T-helper 1 cell treated with Interleukin-12 subunit alpha and Interleukin-12 subunit beta and Interleukin-4 antibody, amounts not matched to agents 30 ng/mL and 1 ng/mL, for 36 hours (primary cell): ENCODE results near the gene GAD1. TPM values are rescaled to one million over a fixed set of nuclear protein-coding genes. Genes with fewer than 3 reads are reported as not detected.

Source experiments
- intact Hi-C: fragments of 100-400 bp; cut with micrococcal nuclease; formaldehyde crosslinking; loops from one replicate; pipeline ENCODE4 v1.15.1; 2024
- total RNA-seq: library from RNA; stranded (reverse); gene quantifications from 2 replicates; pipeline ENCODE4 v1.2.3, GENCODE V29; 2022

GAD1 gene
- total RNA-seq, 1 donor from 2014 or later, result 4.0 TPM

DNA sequence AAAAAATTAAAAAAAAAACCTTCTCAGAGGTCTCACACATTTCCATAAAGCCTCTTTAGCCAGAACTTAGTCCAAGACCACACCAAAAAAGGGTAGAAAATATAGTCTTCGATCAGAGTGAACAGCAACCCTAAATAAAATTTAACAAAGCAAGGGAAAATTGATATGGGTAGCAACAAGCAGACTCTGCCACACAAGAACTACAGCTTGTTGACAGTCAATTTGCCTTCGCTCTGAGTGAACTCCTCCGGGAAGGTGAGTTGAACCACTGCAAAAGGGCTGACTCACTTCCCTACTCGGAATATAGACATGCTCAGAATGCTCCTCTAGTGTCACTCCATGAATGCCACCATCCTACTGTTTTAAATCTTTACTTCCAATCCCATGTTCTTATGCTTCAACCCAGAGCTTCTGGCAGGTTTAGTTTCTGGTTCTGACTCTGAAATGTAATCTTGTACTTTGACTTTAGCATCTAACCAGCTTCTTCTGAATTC, 24.1 kb downstream of the GAD1 start:
- intact Hi-C loops, result no loop called here

DNA sequence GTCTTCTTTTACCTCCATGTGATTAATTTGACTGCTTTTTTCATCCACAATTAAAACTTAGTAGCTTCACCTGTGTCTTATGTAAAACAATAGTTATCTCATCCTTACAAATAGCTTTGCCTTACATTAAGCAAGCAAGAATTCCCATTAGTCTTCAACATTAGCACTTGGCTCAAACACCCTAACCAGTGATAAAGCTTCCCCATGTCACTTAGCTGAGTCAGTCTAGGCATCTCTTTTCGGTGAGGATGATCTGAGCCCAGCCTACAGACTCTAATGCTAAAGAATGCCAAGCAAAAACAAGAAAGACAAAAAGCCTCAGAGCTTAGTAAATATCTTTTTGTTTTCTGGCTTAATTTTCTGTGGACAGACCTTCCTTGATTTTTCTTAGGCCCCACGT, 26.1 kb downstream of the GAD1 start:
- intact Hi-C loops, result no loop called here

DNA sequence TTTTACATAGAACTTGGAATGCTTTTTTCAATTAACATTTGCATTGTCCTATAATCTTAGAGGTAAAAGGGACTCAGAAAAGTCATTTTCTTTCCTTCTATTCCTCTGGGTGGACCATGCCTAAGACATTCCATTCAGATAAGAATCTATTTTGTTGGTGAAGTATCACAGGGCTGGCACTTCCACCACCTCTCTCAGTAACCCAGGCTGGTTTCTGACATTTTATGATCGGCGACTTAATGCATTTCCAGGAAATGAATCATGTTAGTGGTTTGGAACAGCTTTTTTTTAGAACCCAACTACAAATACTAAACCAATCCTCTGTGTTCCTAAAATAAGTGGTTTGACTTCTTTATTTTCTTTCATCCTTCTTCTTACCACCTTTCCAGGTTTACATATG, 27.0 kb downstream of the GAD1 start:
- intact Hi-C loops, result no loop called here

DNA sequence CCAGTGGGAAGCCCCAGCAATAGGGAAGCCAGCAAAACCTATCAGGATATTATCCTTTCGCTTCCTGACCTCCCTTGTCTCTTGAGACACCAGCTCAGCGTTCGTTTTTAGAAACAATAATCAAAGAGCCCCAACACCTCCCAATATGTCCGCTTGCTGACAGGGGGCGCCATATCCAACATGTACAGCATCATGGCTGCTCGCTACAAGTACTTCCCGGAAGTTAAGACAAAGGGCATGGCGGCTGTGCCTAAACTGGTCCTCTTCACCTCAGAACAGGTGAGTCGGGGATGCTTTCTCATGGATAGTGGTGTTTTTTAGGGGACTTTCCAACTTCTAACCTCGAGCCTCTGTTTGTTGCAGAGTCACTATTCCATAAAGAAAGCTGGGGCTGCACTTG, 28.7 kb downstream of the GAD1 start:
- intact Hi-C loops, result no loop called here

DNA sequence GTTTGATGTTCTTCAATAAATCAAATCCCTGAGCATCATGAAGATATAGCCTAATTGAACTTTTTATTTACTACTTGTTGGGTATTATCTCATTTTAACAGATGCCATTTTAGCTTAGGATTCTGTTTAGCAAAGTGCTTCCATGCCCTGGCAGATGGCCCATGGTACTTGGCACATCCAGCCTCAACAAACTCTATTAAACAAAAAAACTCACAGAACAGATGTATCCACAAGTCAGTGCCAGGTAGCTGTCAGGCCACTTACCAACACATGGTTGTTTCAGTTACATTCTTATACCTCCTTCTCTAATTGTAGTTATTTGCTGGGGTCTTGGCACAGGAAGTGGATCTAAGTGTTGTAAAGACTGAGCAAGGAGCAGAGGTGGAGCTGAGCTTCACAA, 29.6 kb downstream of the GAD1 start:
- intact Hi-C loops, result no loop called here

DNA sequence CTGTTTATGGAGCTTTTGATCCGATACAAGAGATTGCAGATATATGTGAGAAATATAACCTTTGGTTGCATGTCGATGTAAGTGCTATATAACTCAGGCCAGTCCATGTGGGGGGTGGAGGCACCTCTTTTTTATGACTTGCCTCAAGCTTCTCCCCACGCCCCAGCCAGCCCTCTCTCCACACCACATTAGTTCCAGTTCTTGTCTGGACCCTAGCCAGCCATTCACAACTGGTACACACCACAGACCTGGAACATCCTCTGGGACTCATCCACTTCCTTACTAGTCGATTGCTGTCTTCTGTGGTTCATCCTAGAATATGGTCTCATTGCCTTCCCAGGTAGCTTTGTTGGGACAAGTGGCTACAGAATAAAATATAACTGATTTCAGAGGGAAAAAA, 31.0 kb downstream of the GAD1 start:
- intact Hi-C loops, result no loop called here

DNA sequence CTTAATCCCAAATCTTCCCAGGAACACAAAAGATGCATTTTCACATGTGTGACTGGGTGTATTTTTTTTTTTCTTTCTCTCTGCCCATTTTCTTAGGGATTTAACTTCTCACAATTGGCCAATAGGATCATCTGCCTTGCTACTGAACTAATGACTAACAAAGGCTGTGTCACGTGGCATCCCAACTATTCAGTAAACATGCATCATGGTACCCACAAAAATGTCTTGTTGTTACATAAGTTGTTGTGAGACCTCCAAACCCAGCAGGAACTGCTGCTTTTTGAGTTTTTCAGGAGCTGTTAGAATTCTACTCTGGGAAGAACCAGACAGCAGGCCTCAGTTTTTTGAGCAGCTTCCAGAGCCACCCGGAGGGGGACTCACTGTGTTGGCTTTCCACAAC, 31.9 kb downstream of the GAD1 start:
- intact Hi-C loops, result no loop called here

DNA sequence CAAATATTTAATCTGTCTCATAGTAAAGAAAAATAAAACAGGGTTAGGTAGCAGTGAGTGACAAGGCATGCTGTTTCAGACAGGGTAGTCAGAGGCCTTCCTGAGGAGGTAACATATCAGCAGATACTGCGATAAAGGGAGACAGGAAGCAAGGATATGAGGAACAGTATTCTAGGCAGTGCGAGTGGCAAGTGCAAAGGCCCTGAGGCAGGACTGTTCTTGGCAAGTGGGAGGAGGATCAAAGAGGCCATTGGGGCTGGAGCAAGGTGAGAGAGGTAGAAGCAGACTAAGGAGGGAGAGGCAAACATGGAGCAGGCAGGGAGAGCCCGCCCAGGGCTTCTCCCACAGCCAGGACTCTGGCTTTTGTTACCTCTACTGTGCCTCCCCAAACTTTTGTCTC, 33.6 kb downstream of the GAD1 start:
- intact Hi-C loops, result no loop called here

DNA sequence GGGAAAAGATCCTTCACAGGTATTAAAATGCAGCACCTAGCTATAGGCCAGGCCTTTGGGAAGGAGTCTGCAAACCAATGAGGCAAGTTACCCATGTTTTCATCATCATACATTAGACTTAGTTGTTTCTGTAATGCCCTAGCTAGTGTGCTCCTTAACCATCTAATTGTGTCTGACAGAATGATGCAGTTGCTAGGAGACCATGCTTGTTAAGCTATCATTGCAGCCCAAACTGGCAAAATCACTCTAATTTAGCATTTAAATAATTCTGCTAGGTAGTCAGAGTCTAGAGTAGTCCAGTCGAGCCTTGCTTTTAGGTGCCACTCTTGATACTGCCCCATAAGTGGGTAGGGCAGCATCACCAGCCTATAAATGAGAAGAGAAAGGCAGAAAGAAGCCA, 34.9 kb downstream of the GAD1 start:
- intact Hi-C loops, result no loop called here

DNA sequence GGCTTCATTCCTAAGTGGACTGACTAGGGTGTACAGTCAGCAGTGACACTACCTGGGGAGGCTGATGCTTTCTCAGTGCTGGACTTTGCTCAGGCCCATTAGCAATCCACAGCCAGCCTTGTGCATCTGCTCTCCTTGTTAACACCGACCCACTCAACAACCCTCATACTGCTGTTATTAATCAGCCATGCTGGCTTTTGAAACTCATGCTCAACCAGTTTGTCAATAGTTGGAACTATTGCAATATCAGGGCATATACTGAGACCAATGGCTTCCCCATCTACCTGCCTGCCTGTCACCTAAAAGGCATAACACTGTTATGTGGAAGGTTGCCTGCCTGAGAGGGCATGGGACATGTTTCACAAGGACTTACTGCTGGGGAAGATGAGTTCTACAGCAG, 39.4 kb downstream of the GAD1 start:
- intact Hi-C loops, result no loop called here

DNA sequence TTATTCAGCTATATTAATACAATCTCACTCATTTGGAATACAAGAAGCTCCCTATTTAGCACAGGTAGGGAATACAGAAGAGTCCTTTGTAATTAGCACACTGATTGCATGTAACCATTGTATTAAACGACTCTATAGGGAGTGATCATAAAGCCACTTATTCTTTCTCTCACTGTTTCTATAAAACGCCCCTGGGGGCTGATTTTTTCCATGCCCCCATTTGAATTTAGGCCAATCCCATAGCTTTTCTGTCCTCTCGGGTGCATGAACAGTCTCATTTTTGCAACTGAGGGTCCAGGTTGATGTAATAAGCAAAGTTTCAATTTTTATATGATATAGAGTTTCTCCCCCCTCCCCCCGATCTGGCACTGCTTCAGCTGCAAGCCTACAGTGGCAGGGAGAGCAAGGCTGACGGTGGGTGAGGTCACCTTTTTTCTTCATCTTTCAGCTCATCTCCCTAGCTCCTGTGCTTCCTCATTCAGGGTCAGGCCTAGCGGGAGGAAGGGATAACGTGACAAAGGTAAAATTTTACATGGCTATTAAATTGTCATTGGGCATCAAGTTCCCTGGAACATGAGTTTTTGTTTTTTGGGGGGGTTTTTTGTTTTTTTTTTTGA, 45.7 kb downstream of the GAD1 start:
- intact Hi-C loops, result no loop called here

DNA sequence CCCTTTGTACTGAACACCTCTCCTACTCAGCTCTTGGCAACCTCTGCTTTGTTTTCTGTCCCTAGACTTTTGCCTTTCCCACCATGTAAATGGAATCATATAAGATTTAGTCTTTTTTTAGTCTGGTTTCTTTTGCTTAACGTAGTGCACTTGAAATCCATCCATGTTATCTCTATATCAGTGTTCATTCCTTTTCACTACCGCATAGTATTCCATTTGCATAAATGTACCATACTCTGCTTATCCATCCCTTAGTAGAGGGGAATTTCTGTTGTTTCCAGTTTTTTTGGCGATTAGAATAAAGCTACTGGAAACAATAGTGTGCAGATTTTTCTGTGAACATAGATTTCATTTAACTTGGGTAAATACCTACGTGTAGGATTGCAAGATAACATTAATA, 46.4 kb downstream of the GAD1 start:
- intact Hi-C loops, result no loop called here

DNA sequence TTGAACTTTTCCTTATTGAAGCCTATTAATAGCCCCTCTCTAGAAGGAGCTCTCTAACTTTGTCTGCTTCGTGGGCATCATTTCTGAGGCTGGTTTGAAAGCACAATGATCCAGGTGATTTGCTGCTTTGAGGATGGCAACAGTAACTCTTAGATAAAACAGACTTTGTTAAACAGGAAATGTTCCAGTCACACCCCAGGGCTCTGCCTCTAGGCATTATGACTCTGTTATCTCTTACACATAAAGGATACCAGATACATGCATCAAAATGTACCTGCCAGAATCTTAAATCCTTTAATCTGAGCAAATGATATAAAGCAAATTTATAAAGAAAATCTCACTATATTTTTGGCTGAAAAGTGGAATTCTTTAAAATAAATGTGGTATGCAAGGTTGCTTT, 52.3 kb downstream of the GAD1 start:
- intact Hi-C loops, result no loop called here

DNA sequence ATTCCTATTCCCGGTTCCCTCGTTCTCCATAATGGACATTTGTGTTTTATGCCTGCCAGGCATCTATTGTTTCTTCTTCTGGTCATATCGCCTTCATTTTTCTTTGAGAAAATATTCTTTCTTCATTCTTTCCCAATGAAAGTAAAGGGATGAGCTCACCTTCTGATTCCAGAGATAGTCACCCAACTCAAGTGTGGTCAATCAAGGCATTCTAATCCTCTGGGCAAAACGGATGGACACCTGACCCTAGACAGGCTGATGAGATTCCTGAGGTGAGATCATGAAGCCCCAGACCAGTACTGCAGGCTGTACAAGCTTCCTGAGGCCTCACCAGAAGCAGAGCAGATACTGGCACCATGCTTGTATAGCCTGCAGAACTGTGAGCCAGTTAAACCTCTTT, 52.8 kb downstream of the GAD1 start:
- intact Hi-C loops, result no loop called here

DNA sequence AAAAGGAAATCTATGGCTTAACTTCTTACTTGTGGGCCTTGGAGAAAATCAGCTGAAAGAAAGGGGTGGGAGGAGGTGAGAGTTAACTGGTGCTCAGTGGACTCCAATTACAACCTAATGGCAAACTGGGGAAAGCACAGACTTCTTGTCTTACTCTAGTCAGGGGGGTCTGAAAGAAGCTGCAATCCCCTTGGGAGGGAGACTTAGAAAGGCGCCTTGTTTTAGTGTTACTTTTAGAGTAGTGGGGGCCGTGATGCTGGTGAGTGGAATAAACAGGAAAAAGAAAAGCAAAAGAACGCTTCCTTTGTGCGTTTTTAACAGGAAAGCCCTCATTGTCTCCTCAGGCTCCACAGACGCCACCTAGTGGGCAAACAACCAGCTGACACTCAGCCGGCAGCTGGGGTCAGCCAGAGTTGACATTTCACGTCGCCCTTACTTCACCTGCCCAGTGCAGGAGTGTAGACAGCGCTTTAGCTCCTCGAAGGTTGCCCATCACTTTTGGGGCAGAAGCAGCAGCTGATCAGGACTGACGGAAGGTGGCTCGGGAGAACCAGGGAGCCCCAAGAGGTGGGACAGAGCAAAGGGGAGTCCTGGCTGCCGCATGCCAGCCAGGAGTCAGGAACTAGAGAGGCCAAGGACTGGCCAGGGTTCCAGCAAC, 56.5 kb downstream of the GAD1 start:
- intact Hi-C loops, result loop anchor here (1.0 to 2.0 kb wide), 6 partner anchors 52 to 637 kb away; partner anchors contain the start of gene GAD1

DNA sequence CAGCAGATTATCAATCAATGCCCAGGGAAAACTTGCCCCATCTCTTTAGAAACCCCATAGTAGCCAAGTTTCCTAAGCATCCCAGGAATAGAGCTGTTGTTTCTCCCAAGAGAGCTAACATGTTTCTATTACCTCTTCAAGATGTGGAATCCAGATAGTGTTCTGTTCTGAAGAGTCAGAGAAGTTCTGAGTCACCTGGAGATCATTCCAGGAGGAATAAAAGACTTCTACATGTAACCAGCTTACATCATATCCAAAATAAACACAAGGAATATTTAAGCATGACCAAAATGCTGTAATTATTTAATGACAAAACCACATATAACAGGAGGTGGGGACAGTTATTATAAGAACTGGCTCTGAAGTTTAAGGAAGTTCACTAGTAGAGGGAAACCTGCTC, 61.4 kb downstream of the GAD1 start:
- intact Hi-C loops, result no loop called here

DNA sequence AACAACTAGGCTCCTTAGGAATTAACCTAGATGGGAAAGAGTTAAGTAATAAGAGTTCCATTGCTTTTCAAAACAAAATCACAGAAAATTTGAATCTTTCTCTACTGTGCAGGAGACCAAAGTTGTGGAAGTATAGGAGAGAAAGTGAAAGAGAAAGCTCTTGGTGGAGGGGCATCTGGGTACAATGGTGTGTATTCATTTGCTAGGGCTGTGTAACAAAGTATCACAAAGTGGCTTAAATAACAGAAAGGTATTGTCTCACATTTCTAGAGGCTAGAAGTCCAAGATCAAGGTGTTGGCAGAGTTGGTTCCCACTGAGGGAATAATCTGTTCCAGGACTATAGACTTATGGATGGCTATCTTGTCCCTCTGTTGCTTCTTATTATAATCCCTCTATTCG, 61.8 kb downstream of the GAD1 start:
- intact Hi-C loops, result no loop called here

DNA sequence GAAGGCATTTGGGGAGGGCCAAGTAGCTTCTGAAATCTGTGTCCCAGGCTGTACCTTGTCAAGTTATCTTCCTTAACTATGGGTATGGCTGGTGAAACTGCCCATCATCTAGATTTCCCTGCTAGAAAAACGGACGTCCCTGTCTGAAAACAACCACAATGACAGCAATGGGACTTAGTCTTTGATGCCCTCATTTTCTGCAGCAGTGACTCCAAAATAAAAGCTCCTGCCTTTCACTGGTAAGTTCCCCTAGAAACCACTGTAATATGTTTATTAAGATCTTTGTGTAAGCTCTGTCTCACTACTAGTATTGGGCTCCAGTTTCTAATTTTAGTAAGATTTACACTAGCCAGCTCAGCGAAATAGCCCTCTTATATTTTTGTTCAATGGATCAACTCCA, 65.2 kb downstream of the GAD1 start:
- intact Hi-C loops, result no loop called here

DNA sequence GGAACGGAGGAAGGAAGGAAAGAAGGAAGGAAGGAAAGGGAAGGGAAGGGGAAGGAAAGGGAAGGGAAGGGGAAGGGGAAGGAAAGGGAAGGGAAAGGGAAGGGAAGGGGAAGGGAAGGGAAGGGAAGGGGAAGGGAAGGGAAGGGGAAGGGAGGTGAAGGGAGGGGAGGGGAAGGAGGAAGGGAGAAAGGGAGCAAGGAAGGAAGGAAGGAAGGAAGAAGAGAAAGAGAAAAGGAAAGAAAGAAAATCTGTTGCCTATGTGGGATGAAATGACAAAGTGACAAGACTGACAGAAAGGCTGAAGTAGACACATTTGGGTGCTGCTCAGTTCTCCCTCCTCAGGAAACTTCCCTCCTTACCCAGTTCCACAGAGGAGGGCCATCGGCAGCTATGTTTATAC, 66.1 kb downstream of the GAD1 start:
- intact Hi-C loops, result no loop called here

DNA sequence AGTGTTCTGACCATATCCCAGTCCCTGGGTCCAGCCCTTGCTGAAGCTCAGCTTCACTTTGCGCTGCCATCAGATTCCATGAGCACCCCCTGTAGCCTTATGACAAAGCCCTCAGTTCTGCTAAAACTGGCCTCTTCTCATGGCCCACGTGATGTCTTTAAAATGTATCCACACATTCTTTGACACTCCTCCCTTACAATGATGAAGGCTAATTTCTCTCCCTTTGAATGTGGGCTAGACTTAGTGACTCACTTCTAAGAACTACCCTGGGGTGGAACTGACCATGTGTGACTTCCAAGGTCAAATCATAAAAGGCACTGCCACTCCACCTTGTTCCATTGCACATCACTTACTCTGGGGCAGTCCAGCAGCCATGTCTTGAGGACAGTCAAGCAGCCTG, 67.0 kb downstream of the GAD1 start:
- intact Hi-C loops, result no loop called here

DNA sequence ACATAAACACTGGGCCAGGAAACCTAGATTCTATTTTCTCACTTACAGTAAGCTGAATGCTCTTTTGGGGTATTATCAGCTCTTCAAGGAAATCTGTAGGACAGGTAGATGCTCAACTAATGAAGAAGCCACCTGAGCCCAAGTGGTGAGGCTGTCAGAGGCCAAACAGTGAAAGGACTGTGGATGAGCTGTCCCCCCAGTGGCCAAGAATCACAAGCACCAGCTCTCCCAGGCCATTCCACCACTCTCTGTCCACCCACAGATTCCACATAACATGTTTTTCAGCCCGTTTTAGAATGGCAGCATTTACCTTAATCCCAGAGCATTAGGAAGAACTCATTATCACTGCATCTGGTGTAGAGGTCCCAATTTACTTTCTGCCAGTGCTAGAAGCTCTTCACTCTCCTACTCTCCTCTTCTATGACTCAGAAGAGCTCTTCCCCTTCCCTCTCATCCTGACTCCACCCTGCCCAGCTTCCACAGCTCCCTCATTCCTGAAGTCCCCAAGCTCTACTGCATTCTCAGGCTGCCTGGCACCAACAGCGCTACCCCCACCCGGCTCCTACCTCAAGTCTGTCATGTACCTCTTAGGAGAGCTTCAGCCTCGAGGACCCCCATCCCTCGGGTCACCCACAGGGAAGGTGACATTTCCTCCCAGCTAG, 68.6 kb downstream of the GAD1 start:
- intact Hi-C loops, result no loop called here

DNA sequence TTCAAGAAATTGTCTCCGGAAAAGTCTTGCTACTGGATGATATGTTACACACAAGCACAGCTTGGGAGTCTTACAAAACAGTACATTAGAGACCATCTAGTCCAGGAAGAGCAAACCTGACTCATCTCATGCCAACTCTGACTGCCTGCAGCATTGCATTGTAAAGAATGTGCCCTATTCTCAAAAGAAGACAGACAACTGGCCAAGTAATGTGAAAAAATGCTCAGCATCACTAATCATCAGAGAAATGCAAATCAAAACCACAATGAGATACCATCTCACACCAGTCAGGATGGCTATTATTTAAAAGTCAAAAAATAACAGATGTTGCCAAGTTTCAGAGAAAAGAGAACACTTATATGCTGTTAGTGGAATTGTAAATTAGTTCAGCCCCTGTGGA, 69.7 kb downstream of the GAD1 start:
- intact Hi-C loops, result no loop called here

DNA sequence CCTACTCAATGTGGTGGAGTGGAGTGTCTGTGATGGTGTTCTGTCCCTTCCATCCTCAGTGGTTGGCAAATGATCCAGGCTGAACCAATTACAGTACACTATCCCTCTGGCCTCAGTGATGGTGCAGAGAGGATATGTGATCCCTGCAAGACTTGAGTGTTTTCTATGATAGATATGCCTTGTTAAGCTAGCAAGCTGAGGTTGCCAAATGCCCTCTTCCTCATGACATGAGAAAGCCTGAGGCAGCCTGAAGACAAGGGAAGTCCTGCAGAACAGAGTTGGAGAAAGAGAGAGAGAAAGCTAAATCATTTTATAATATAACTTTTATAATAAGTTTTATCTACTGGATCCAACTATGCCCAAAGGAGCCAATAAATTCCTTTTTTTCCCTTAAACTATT, 70.8 kb downstream of the GAD1 start:
- intact Hi-C loops, result no loop called here
